Tibial nerve (tissue), 4 donors: ENCODE results near the gene TIE1. TPM values are rescaled to one million over a fixed set of nuclear protein-coding genes. Genes with fewer than 3 reads are reported as not detected.
A peak's percentile ranks its signal among the peaks of the same experiment; 100 is the strongest.

Experiments
- DNase-seq, 2 donors: peaks; one replicate each; pipeline ENCODE4 v3.0.0-alpha.2; 2019; ENCODE audit warnings: low spot score in 2 of 2
- H3K27ac ChIP-seq, 4 donors: fragments of 200-600 bp; sonication (generic) in 3 of 4; one replicate each; pipeline ENCODE4 v1.5.1; 2017 to 2019; ENCODE audit warnings: mild to moderate bottlenecking in 1 of 4
- H3K27me3 ChIP-seq, 2 donors: fragments of 200-600 bp; sonication (generic) in 1 of 2; one replicate each; pipeline versions ENCODE4 v1.5.1 to v1.6.0; 2017 to 2019
- H3K36me3 ChIP-seq, 3 donors: fragments of 200-600 bp; sonication (generic); one replicate each; pipeline ENCODE4 v1.5.1; 2018 to 2019
- H3K4me1 ChIP-seq, 4 donors: fragments of 200-600 bp; sonication (generic) in 3 of 4; one replicate each; pipeline ENCODE4 v1.5.1; 2017 to 2019
- H3K4me3 ChIP-seq, 4 donors: fragments of 200-600 bp; sonication (generic) in 3 of 4; one replicate each; pipeline ENCODE4 v1.5.1; 2017 to 2019; ENCODE audit warnings: mild to moderate bottlenecking in 1 of 4, moderate library complexity in 1 of 4
- H3K9me3 ChIP-seq, 4 donors: fragments of 200-600 bp; sonication (generic) in 3 of 4; one replicate each; pipeline ENCODE4 v1.5.1; 2017 to 2019
- EP300 ChIP-seq, 2 donors: sonication (generic); formaldehyde crosslinking; IDR thresholded peaks; one replicate each; pipeline ENCODE4 v1.6.1; 2017; ENCODE audit warnings: antibody characterized with exemption in 2 of 2, mild to moderate bottlenecking in 1 of 2
- POLR2A ChIP-seq, 2 donors: fragments of 450-650 bp; IDR thresholded peaks; one replicate each; pipeline ENCODE4 v1.6.1; 2017; ENCODE audit warnings: antibody characterized with exemption in 2 of 2, mild to moderate bottlenecking in 2 of 2, moderate library complexity in 2 of 2
- WGBS, 2 donors: methylation state at CpG; one replicate each; pipeline ENCODE4 v1.1.5; 2018; 5-methylcytosine and 5-hydroxymethylcytosine counted together
- total RNA-seq, 4 donors: library from RNA; depleted of rRNA; stranded (reverse); fragments of >200 nt; gene quantifications; one replicate each; pipeline ENCODE4 v1.1.0, GENCODE V29; 2016
- TF ChIP-seq, protein P1 (sequence below), 5 experiments: fragments of 200-600 bp in 3 of 5; fragments of 450-650 bp in 2 of 5; sonication (generic) in 3 of 5; IDR thresholded peaks; one replicate each; pipeline ENCODE4 v1.5.1; 2016 to 2019; ENCODE audit warnings: antibody characterized with exemption in 5 of 5, mild to moderate bottlenecking in 3 of 5, moderate library complexity in 2 of 5

Gene TIE1
- total RNA-seq, 4 donors from 2014 or later: 37.5 to 95.9 (median 68.1) TPM

DNA sequence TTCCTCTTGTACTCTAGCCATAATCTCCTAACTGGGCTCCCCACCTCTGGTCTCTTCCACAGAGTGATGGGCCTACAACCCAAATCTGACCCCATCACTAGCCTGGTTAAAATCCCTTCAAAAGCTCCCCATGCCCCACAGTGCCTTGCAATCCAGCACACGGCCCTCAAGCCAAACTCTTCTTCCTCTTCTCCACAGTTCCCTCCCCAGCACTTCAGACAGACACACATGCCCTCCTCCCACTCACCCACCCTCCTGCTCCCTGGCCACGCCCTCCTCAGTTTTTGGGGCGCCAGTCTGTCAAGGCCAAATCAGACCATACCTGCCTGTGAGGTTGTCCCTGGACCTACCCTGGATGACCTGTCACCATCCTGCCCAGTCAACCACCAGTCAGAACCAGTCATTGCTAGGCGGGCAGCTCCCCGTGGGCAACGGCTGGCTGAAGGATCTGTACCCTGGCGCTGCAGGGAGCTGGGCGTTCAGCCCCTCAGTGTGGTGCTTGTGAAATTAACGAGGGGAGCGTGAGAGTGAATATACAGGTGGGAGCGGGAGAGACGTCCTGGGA, 16.2 kb upstream of the TIE1 start:
- WGBS, 2 donors: 83 to 84% methylated on average over 12 of the region's 12 CpGs
- Histone ChIP-seq H3K4me1 (no peaks in the 10 kb centered on the region), H3K4me3 (peak overlapping the region in 1 of 4 donors; percentile 1), H3K9me3 (no peaks in the 10 kb centered on the region), H3K27ac (peak overlapping the region in 1 of 4 donors; percentile 30), H3K36me3 (no peaks in the 10 kb centered on the region), H3K27me3 (no peaks in the 10 kb centered on the region)
- DNase-seq: no peak
- TF ChIP-seq POLR2A (IDR thresholded peaks at IDR 0.05) (no peak), EP300 (IDR thresholded peaks at IDR 0.05) (no peak)
- TF ChIP-seq, protein P1, sequence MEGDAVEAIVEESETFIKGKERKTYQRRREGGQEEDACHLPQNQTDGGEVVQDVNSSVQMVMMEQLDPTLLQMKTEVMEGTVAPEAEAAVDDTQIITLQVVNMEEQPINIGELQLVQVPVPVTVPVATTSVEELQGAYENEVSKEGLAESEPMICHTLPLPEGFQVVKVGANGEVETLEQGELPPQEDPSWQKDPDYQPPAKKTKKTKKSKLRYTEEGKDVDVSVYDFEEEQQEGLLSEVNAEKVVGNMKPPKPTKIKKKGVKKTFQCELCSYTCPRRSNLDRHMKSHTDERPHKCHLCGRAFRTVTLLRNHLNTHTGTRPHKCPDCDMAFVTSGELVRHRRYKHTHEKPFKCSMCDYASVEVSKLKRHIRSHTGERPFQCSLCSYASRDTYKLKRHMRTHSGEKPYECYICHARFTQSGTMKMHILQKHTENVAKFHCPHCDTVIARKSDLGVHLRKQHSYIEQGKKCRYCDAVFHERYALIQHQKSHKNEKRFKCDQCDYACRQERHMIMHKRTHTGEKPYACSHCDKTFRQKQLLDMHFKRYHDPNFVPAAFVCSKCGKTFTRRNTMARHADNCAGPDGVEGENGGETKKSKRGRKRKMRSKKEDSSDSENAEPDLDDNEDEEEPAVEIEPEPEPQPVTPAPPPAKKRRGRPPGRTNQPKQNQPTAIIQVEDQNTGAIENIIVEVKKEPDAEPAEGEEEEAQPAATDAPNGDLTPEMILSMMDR (IDR thresholded peaks at IDR 0.05): no peak

DNA sequence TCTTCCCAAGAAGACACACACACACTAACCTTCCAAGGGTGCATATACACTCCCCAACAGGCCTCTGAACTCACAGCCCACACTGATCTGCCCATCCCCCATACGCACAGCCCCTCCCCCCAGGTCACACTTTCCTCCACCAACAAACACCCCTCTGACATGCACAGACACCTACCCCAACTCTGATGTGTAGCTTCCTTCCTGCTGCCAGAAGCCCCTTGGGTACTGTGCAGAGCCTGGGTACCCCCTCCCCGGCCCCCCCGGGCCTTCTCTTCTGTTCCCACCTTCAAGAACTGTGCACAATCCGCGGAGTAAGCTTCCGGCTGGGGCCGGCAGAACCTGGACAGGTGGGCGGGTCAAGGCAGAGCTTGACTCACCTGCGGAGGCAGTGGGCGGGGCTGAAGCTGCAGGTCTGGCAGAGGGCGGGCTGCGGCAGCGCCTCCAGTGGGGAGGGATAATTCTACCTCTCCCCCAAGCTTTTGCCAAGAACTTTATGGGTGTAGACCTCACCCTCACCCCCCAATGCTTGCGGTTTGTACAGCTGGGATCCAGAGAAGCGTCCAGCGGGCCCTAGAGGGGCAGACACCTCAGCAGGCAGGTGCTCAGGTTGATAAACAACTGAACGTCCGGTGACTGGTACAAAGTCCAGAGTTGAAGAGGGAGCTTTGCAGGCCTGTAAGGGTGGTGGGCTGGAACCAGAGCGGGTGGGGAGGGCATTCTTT, 15.4 kb upstream of the TIE1 start, which contains the start of gene C1orf210:
Gene C1orf210 (minus strand): TSS at position 313 of the 722 bp plus-strand sequence. CDS start 2,311 bp downstream, outside the sequence.
- no peak for DNase-seq
- TF ChIP-seq, protein P1 (IDR thresholded peaks at IDR 0.05): peak in 1 of 5 experiments; percentile 6
- no peak for TF ChIP-seq EP300 (IDR thresholded peaks at IDR 0.05)
- TF ChIP-seq POLR2A (IDR thresholded peaks at IDR 0.05): no peak
- Histone ChIP-seq H3K4me1 (no peaks in the 10 kb centered on the region), H3K27ac (peak within 1 kb of the TSS in 1 of 4 donors; percentile 30), H3K4me3 (peak within 1 kb of the TSS in 1 of 4 donors; percentile 1), H3K36me3 (no peaks in the 10 kb centered on the region), H3K9me3 (no peaks in the 10 kb centered on the region), H3K27me3 (no peaks in the 10 kb centered on the region)
- WGBS, 2 donors: 54% methylated on average over 14 to 19 of the region's 19 CpGs

DNA sequence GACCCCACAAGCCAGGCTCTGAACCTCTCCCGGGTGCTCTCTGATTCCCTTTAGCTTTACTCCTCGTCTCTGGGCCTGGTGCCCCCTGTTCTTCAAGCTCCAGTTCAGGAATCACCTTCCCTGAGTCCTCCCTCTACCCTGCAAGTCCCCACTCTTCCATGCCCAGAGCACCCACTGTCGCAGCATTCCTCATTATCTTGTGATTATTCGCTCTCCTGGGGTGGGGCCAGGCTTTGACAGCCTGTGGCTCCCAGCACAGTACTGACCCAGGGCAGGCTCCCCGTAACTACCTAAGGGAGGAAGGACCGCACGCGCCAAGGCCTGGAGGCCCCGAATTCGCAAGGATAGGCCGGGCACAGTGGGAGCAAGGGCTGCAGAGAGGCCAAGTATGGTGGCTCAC, 14.7 kb upstream of the TIE1 start:
- Histone ChIP-seq H3K27me3 (no peaks in the 10 kb centered on the region), H3K9me3 (no peaks in the 10 kb centered on the region), H3K27ac (no peak overlapping the region), H3K4me1 (no peaks in the 10 kb centered on the region), H3K4me3 (no peak overlapping the region), H3K36me3 (no peaks in the 10 kb centered on the region)
- WGBS, 2 donors: 90 to 95% methylated on average over 11 of the region's 11 CpGs
- no peak for DNase-seq
- TF ChIP-seq EP300 (IDR thresholded peaks at IDR 0.05) (no peak), POLR2A (IDR thresholded peaks at IDR 0.05) (no peak)
- TF ChIP-seq, protein P1 (IDR thresholded peaks at IDR 0.05): no peak

DNA sequence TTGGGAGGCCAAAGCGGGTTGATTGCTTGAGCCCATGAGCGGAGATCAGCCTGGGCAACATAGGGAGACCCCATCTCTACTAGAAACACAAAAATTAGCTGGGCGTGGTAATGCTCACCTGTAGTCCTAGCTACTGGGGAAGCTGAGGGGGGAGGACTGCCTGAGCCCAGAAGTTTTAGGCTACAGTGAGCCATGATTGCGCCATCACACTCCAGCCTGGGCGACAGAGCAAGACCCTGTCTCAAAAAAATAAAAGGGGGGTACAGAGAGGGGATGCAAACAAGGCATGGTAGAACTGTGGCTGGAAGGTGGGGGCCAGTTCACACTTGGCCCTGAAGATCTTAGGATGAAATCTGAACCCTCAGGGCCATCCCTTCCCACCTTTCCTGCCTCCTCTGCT, 14.2 kb upstream of the TIE1 start:
- H3K4me3 ChIP-seq: no peak overlapping the region
- no peak for DNase-seq
- H3K36me3 ChIP-seq: no peaks in the 10 kb centered on the region
- no peaks in the 10 kb centered on the region for H3K4me1 ChIP-seq
- 91 to 97% methylated on average over 5 of the region's 5 CpGs for WGBS, 2 donors
- no peak overlapping the region for H3K27ac ChIP-seq
- H3K9me3 ChIP-seq: no peaks in the 10 kb centered on the region
- TF ChIP-seq EP300 (IDR thresholded peaks at IDR 0.05) (no peak), POLR2A (IDR thresholded peaks at IDR 0.05) (no peak)
- TF ChIP-seq, protein P1 (IDR thresholded peaks at IDR 0.05): no peak
- no peaks in the 10 kb centered on the region for H3K27me3 ChIP-seq
